NCI-H1048 (cell line): Measurements from ENCODE around the gene C19orf25.

ENCODE experiments used
- DNase-seq: peaks from one replicate; lab custom pipeline; 2025; lab: John Stamatoyannopoulos, UW

C19orf25 gene

GRCh38 chr19:1496714-1497577 is 17.9 kb upstream of the C19orf25 start:
- no peak for DNase-seq

DNA sequence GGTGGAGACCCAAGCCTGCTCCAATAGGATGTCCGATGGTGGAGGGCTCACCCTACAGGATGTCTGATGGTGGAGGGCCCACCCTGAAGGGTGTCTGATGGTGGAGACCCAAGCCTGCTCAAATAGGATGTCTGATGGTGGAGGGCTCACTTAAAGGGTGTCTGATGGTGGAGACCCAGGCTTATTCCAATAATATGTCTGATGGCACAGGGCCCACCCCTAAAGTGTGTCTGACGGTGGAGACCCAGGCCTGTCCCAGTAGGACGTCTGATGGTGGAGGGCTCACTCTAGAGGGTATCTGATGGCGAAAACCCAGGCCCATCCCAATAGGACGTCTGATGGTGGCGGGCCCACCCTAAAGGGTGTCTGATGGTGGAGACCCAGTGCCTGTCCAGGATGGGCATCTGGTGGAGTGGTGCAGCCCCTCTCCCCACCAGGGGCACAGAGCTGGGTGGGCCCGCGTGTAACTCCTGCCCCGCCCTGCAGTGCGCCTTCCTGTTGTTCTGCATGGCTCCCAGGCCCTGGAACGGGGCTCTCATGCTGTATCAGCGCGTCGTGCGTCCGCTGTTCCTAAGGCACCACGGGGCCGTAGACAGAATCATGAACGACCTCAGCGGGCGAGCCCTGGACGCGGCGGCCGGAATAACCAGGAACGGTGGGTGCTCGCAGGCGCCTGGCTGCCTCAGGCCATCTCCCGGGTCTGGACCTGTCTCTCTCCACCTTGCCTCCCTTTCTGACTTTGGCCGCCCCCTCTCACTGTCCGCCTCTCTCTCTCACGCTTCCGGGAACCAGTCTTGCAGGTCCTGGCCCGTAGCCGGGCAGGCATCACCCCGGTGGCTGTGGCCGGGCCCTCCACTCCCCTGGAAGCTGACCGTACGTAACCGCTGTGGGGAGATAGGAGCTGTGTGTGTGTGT is 17.0 kb upstream of the C19orf25 start:
- no peak for DNase-seq

GRCh38 chr19:1495051-1495798 is 16.2 kb upstream of the C19orf25 start:
- DNase-seq: no peak

- no peak for DNase-seq
Measured at GRCh38 chr19:1494115-1494815, 15.2 kb upstream of the C19orf25 start.

- no peak for DNase-seq
Measured at GRCh38 chr19:1492474-1493006, 13.5 kb upstream of the C19orf25 start.

GRCh38 chr19:1491849-1492170 is 12.8 kb upstream of the C19orf25 start:
- DNase-seq: no peak

GRCh38 chr19:1491114-1491848 is 12.3 kb upstream of the C19orf25 start, which contains the start of gene REEP6:
Gene REEP6, plus strand, starts transcription at chr19:1491181. Its CDS starts 89 bp downstream, at chr19:1491270.
- DNase-seq: no peak

DNA sequence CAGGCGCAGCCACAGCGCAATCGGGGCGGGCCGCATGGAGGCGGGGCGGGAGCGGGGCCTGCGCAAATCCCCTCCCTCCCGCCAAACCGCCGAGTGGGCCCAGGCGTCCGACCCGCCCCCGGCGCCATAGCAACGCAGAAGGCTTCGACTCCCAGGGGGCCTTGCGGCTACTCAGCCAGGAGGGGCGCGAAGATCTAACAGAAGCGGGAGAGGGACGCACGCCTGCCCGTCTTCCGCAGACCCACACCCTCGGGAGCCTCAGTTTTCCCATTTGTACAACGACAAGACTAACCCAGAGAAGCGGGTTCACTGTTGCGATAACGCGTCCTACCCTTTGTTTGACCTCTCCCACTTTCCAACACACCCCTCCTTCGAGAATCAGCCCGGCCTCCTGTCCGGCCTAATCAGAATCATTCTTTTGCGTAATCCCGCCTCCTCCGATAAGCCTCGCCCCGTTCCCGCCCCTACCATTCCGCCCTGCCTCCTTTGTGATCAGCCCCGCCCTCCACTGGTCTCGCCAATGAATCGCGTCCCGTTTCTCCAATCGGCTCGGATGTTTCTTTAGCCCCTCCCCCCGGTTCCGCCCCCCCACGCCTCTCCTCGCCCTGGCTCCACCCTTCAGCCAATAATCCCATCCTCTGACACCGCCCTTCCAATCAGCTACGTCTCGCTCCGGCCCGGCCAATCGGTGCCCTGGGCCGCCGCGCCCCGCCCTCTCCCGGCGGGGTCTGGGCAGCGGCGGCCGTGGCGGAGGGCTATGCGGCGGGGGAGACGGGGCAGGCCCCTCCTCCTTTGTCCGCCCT is 11.5 kb upstream of the C19orf25 start, which contains the start of gene PCSK4:
Gene PCSK4, minus strand, starts transcription at position 40 of the 803 bp plus-strand sequence. Its CDS starts 4 bp downstream, at position 36.
- DNase-seq: peak; percentile 99

DNA sequence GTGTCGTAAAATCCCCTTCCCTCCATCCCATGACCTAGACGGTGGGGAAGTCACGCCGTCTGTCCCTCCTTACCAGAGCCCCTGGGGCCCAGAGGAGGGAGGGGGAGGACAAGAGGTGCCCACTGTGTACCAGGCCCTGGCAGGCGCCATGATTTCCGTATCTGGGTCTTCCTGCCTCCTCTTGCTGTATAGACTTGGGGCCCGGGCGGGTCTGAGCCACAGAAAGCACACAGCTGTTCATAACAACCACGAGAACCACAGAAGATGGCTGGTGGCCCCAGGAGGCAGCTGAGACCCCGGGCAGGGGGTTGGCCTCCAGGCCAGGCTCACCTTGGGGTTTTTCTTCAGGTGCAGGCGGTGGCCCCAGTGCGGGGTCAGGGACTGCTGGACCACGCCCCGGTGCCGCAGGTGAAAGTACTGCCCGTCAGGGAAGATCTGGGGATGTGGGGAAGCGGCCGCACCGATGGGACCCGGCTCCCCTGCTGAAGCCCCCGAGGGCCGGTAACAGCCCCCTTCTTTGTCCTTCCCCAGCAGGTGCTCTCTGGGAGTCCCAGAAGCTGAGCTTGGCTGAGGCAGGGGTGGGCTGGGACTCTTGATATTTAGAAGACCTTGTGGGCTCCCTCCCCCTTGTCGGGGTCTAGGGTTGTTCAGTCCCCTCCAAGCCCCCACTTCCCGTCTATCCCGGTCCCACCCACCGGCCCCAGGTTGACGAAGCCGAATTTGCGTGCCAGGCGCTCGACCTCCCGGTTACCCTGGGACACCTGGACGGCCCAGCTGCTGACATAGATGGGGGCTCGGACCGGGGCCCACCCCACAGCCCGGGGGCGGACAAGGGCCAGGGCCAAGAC is 10.7 kb upstream of the C19orf25 start:
- no peak for DNase-seq

GRCh38 chr19:1488282-1488601 is 9.2 kb upstream of the C19orf25 start:
- no peak for DNase-seq

- no peak for DNase-seq
Measured at GRCh38 chr19:1487576-1488281, 8.7 kb upstream of the C19orf25 start.

DNA sequence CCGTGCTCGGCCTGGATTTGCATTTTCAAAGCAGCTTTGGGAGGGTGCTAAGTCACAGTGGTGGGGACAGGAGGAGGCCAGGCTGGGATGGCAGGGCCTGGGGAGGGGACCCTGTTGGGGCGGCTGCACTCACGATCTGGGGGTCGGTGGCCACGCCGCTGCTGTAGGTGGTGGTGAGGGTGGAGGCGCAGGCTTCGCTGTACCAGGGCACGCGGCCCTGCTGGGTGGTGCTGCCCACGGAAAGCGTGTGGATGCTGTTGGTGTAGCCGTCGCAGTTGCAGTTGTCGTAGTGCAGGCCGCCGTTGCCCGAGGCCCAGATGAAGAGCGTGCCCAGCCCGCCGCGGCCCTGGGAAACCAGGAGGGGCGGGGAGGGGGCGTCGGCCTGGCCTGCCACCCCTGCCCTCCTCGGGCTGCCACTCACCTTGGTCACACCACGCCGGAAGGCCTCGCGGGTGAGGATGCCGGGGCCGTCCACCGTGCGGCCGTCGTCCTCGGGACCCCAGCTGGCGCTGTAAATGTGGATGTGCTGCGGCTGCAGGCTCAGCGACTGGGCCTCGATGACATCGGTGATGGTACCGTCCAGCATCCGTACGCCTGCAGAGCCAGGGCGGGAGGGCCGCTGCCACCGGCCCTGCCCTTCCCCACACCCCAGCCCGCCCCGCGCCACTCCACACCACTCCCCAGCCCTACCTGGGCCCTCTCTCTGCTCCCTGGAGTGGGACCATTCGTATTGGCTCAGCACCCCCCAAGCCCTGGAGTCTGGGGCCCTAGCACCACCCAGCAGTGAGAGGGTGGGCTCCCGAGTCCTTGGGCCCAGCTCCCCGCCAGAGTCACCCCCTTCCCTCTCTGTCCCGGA is 7.9 kb upstream of the C19orf25 start:
- no peak for DNase-seq

DNA sequence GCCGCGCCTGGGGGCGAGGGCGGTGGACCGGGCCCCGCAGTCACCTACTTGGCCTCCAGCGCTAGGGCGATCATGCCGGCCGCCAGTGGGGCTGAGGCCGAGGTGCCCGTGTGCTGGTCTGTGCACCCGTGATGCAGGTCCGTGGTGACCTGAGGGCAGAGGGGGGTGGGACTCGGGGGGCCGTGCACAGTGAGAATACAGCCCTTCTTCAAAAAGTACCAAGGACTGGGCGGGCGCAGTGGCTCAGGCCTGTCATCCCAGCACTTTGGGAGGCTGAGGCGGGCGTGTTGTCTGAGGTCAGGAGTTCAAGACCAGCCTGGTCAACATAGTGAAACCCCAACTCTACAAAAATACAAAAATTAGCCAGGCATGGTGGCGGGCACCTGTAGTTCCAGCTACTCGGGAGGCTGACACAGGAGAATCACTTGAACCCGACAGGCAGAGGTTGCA is 5.0 kb upstream of the C19orf25 start:
- DNase-seq: no peak

DNA sequence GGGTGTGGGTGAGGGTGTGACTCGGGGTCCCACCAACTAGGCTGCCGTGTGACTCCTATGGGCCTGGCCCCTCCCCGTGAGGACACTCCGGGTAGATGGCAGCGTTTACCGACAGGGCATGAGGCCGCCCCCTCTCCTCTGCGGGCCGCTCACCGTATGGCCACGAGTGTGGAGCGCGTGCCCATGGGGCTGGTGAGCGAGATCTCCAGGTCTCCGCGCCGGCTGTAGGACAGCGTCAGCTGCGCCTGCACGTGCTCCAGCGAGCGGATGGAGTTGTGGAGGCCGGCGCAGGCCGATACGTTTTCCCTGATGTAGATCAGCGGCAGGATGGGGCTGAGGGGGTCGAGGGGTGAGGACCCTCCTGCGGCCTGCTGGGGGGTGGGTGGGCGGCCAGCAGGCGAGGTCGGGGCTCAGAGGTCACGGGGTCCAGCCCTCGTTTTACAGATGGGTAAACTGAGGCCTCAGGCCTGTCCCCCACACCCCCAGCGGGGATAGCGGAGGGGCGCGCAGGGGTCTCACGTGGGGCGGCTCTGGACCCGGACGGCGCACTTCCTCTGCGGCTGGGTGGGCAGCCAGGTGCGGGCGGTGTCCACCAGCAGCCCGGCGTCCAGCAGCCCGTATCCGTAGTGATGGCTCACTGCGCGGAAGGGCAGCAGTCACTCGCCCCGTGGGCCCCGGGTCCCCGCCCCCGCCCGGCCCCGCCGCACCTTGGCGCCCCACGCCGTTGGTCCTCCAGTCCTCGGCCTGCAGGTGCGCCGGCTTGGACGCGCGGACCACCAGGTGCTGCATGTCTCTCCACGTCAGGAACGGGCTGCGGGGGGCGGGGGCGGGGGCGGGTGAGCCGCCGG is 4.3 kb upstream of the C19orf25 start:
- DNase-seq: no peak

DNA sequence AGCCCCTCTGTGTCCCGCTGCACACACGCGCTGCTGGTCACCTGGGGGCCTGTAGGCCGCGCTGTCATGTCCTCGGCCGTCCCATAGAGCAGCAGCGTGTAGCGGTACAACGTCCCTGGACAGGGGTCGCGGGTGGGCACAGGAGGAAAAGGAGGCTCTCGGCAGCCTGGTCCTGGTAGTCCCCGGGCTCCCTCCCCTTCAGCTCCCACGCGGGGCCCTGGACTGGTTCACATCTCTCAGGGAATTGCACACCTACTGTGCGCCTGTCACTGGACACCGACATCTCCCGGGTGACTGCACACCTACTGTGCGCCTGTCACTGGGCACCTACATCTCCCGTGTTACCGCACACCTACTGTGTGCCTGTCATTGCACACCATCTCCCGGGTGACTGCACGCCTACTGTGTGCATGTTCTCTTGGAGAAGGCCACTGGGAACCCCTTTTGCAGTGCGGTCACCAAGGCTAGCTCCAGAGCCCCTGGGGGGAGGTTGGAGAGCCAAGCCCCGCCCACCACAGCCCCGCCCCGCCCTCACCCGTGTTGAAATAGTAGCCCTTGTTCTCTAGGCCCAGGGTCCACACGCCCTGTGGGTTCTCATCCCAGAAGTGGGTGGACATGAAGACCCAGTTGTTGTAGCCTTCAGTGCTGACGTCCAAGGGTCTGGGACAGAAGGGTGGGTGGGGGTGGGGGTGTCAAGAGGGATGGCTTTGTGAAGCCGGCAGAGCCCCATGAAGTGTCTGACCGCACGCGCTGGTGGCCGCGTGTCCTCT is 3.5 kb upstream of the C19orf25 start:
- DNase-seq: no peak
